CD4-positive, alpha-beta T cell treated with Interleukin-17A for 1 hour (primary cell): ENCODE data around the gene TSPAN31.

ENCODE experiments used
- DNase-seq: peaks from one replicate; pipeline ENCODE4 v3.0.0-alpha.2; 2020

TSPAN31 gene

DNA sequence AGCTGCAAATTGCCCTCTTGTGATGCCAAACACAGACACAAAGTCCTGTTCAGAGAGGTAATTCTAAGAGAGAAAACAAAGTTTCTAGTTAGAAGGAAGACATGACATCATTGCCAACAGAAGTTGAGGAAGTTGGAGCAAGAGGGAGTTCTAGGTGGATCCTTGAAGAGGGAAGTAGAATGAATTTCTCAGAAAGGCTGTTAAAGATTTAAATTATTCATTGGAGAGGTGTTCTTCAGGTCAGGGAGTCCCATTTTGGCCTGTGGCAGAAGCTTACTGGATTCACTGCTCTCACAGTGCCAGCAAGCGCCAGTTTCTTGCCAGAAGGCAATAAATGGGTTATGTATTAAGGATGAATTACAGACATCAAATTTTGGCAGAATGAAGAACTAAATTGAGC, 53.1 kb downstream of the TSPAN31 start:
- DNase-seq = no peak
